Karpas-422 (cell line): Measurements from ENCODE around the gene MBD3. TPM values are rescaled to one million over a fixed set of nuclear protein-coding genes. Genes with fewer than 3 reads are reported as not detected.

Experiments used
- DNase-seq: peaks from one replicate; pipeline ENCODE4 v3.0.0-alpha.2; 2015
- H2AFZ ChIP-seq: fragments of 200-600 bp; sonication (generic); 2 replicates; pipeline ENCODE4 v1.6.1; 2014; ENCODE audit warnings: antibody characterized with exemption, low read length, mixed read lengths
- H3K27ac ChIP-seq: fragments of 200-600 bp; sonication (generic); 2 replicates; pipeline ENCODE4 v1.5.1; 2014; ENCODE audit warnings: mild to moderate bottlenecking, low read length, moderate library complexity
- H3K27me3 ChIP-seq: fragments of 200-600 bp; sonication (generic); 2 replicates; pipeline ENCODE4 v1.6.1; 2014; ENCODE audit warnings: low read length, mixed read lengths
- H3K36me3 ChIP-seq: fragments of 200-600 bp; sonication (generic); 2 replicates; pipeline ENCODE4 v1.6.1; 2014; ENCODE audit warnings: low read length, mixed read lengths; ENCODE audit not compliant: insufficient read depth
- H3K4me1 ChIP-seq: fragments of 200-600 bp; sonication (generic); 2 replicates; pipeline ENCODE4 v1.6.1; 2014; ENCODE audit warnings: mild to moderate bottlenecking, low read length, mixed read lengths
- H3K4me2 ChIP-seq: fragments of 200-600 bp; sonication (generic); 2 replicates; pipeline ENCODE4 v1.6.1; 2014; ENCODE audit warnings: low read length, low read depth, mild to moderate bottlenecking; ENCODE audit not compliant: poor library complexity, severe bottlenecking
- H3K4me3 ChIP-seq: fragments of 200-600 bp; sonication (generic); 2 replicates; pipeline ENCODE4 v1.5.1; 2014; ENCODE audit warnings: mild to moderate bottlenecking, antibody characterized with exemption, low read length, mixed read lengths
- H3K79me2 ChIP-seq: fragments of 200-600 bp; sonication (generic); 2 replicates; pipeline ENCODE4 v1.6.1; 2014; ENCODE audit warnings: mild to moderate bottlenecking, low read length, mixed read lengths
- H3K9ac ChIP-seq: fragments of 200-600 bp; sonication (generic); 2 replicates; pipeline ENCODE4 v1.6.0; 2014; ENCODE audit warnings: low read length
- H3K9me2 ChIP-seq: fragments of 200-600 bp; sonication (generic), shearing (Covaris generic); replicated peaks from 2 replicates; pipeline ENCODE4 v1.6.0; 2014; ENCODE audit warnings: mild to moderate bottlenecking, low read length, moderate library complexity; ENCODE audit not compliant: insufficient read depth
- H3K9me3 ChIP-seq: fragments of 300-700, 200-600 bp; sonication (generic); 2 replicates; pipeline ENCODE4 v1.6.1; 2014; ENCODE audit warnings: low read length, mixed read lengths
- H4K20me1 ChIP-seq: fragments of 200-600 bp; sonication (generic); 2 replicates; pipeline ENCODE4 v1.6.1; 2014; ENCODE audit warnings: mild to moderate bottlenecking, antibody characterized with exemption, low read length, low read depth; ENCODE audit not compliant: insufficient read depth
- total RNA-seq: library from RNA; depleted of rRNA; stranded (reverse); fragments of >200 nt; shearing (Covaris generic); gene quantifications from 2 replicates; pipeline ENCODE4 v1.2.3, GENCODE V29; 2014; ENCODE audit warnings: low replicate concordance

MBD3 gene
- total RNA-seq, 1 experiment from 2014 or later, result 42.2 TPM

GRCh38 chr19:1616396-1616795, 23.7 kb upstream of the MBD3 start:
- H3K27me3 ChIP-seq, result no peaks in the 10 kb centered on the region

GRCh38 chr19:1615156-1615765, 22.6 kb upstream of the MBD3 start:
- peaks cover 19% of the 10 kb centered on the region for H4K20me1 ChIP-seq
- H3K27ac ChIP-seq, result no peak overlapping the region
- no peak overlapping the region for H2AFZ ChIP-seq
- H3K9me2 ChIP-seq, result no peaks in the 10 kb centered on the region
- DNase-seq, result no peak
- peaks cover 8% of the 10 kb centered on the region for H3K79me2 ChIP-seq
- no peaks in the 10 kb centered on the region for H3K27me3 ChIP-seq
- no peak overlapping the region for H3K4me3 ChIP-seq
- no peaks in the 10 kb centered on the region for H3K9me3 ChIP-seq
- H3K4me2 ChIP-seq, result no peak overlapping the region
- H3K36me3 ChIP-seq, result peaks cover 19% of the 10 kb centered on the region
- H3K4me1 ChIP-seq, result peaks cover 39% of the 10 kb centered on the region
- no peak overlapping the region for H3K9ac ChIP-seq

More at GRCh38 chr19:1616396-1616795, 23.7 kb upstream of the MBD3 start:
- Histone ChIP-seq H4K20me1 (peaks cover 22% of the 10 kb centered on the region), H3K79me2 (peaks cover 8% of the 10 kb centered on the region), H3K36me3 (peaks cover 15% of the 10 kb centered on the region), H3K4me2 (peak overlapping the region; percentile 38), H3K27ac (peak overlapping the region; percentile 60; the same call in 1 of the 2 replicates), H3K9me3 (no peaks in the 10 kb centered on the region), H3K4me3 (no peak overlapping the region), H3K9ac (no peak overlapping the region), H3K4me1 (peaks cover 50% of the 10 kb centered on the region), H2AFZ (no peak overlapping the region), H3K9me2 (no peaks in the 10 kb centered on the region)
- DNase-seq, result no peak

DNA sequence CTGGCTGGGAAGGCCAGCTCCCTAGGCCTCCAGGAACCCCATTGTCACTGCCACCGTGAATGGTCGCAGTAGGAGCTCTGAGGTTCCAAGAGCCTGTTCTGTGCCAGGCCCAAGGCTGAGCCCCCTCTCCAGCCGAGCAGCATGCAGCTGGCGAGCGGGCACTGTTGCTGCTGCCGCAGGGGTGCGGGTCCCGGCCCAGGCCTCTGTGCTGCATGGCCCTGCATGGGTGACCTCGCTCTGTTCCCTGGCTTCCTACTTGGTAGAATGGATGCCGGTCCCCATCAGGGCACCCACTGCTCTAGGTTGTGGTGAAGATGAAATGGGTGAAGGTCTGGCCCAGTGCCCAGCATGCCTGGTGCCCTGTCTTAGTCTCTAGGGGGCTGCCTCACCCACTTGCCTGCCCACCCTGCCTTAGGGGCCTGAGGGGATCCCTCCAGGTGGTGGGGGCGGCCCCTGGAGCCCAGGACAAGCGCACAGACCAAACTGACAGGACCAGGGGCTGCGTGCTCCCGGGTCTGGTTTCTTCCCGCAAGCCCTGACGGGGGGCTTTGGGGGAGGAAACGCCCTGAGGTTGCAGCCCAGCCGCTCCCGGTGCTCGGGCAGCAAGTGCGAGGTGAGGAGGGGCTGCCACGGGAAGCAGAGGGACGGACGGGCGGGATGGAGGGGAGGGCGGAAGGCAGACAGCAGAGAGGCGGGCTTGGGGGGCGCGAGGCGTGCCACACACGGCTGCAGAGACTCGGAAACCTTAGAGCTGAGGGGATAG, 21.3 kb upstream of the MBD3 start:
- Histone ChIP-seq H3K27me3 (no peaks in the 10 kb centered on the region), H3K4me1 (peaks cover 26% of the 10 kb centered on the region), H3K9me3 (no peaks in the 10 kb centered on the region), H3K4me3 (no peak overlapping the region), H3K9ac (no peak overlapping the region), H3K27ac (no peak overlapping the region), H3K79me2 (peaks cover 8% of the 10 kb centered on the region), H2AFZ (no peak overlapping the region), H4K20me1 (peaks cover 10% of the 10 kb centered on the region; the same call in 1 of the 2 replicates), H3K4me2 (no peak overlapping the region), H3K36me3 (peaks cover 19% of the 10 kb centered on the region), H3K9me2 (no peaks in the 10 kb centered on the region)
- no peak for DNase-seq

DNA sequence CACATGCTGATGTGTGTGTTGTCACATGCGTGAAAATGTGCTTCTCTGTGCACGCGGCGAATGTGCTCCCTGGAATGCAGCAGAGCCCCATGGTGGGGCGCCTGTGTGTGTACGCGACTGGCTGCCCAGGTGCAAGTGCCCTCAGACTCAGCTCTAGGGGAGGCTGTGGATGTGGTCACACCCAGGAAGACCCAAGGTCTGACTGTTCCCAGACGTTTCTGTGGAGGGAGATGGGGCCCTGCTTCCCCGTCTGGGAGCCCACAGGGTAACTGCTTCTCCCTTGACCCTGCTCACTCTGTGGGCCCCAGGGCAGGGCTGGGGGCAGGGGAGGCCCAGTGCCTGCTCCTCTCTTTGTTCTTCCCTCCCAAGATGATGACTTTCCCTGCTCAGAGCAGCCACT, 20.5 kb upstream of the MBD3 start:
- peaks cover 7% of the 10 kb centered on the region; the same call in 1 of the 2 replicates for H4K20me1 ChIP-seq
- peaks cover 19% of the 10 kb centered on the region for H3K36me3 ChIP-seq
- no peak overlapping the region for H3K4me3 ChIP-seq
- no peak overlapping the region for H3K4me2 ChIP-seq
- H3K9me3 ChIP-seq, result no peaks in the 10 kb centered on the region
- no peaks in the 10 kb centered on the region for H3K27me3 ChIP-seq
- H3K27ac ChIP-seq, result no peak overlapping the region
- H3K9me2 ChIP-seq, result no peaks in the 10 kb centered on the region
- peaks cover 8% of the 10 kb centered on the region for H3K79me2 ChIP-seq
- H3K4me1 ChIP-seq, result peaks cover 18% of the 10 kb centered on the region
- H2AFZ ChIP-seq, result no peak overlapping the region
- no peak for DNase-seq
- no peak overlapping the region for H3K9ac ChIP-seq

DNA sequence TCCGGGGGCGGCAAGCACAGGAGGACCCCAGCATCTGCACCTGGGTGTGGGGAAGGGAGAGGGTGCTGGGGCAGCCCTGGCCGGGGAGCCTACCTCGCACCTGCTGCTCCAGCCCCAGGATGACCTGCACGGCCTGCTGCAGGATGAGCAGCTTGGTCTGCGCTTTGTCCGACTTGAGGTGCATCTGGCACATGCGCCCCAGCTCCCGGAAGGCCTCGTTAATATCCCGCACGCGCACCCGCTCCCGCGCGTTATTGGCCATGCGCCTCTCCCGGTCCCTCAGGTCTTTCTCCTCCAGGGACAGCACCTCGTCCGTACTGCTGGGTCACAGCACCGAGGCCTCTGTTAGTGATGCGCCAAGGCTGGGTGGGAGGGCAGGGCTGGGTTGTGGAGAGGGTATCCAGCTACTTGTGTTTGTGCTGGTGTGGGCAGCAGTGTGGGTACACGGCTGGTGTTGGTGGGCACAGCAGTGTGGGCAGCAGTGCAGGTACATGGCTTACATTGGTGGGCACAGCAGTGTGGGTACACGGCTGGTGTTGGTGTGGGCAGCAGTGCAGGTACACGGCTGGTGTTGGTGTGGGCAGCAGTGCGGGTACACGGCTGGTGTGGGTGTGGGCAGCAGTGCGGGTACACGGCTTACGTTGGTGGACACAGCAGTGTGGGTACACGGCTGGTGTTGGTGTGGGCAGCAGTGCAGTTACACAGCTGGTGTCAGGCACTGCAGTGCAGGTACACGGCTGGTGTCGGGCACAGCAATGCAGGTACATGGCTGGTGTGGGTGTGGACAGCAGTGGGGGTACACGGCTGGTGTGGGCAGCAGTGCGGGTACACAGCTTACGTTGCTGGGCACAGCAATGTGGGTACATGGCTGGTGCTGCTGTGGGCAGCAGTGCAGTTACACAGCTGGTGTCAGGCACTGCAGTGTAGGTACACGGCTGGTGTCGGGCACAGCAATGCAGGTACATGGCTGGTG, 19.7 kb upstream of the MBD3 start:
- DNase-seq, result no peak
- no peak overlapping the region for H3K9ac ChIP-seq
- H3K27me3 ChIP-seq, result no peaks in the 10 kb centered on the region
- no peak overlapping the region for H3K4me3 ChIP-seq
- no peaks in the 10 kb centered on the region for H3K9me3 ChIP-seq
- no peak overlapping the region for H2AFZ ChIP-seq
- H4K20me1 ChIP-seq, result peaks cover under 1% of the 10 kb centered on the region; the same call in 1 of the 2 replicates
- no peaks in the 10 kb centered on the region for H3K9me2 ChIP-seq
- no peak overlapping the region for H3K27ac ChIP-seq
- H3K4me1 ChIP-seq, result peaks cover 10% of the 10 kb centered on the region
- H3K79me2 ChIP-seq, result peaks cover 8% of the 10 kb centered on the region
- H3K4me2 ChIP-seq, result no peak overlapping the region
- H3K36me3 ChIP-seq, result peaks cover 19% of the 10 kb centered on the region

DNA sequence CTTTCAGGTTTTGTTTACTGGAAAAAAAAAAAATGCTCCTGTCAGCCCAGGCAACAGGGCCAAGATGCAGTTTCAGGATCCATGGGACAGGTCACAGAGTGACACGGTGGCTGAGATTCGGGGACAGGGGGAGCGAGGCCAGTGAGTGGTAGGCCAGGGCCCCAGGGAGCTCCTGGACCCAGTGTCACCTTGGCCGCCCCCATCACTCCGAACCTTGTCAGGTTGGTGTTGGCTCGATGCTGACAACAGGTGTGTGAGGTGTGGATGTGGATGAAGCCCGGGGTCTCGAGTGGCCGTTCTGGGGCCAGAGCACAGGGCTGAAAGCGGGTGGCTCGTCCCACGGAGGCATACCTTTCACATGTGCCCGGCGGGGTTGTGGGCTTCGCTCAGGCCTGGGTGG, 18.7 kb upstream of the MBD3 start:
- DNase-seq, result no peak
- Histone ChIP-seq H3K9me3 (no peaks in the 10 kb centered on the region), H3K36me3 (peaks cover 15% of the 10 kb centered on the region), H3K9me2 (no peaks in the 10 kb centered on the region), H3K4me2 (no peak overlapping the region), H3K4me1 (peaks cover 6% of the 10 kb centered on the region), H3K27ac (no peak overlapping the region), H2AFZ (no peak overlapping the region), H3K9ac (no peak overlapping the region), H3K4me3 (no peak overlapping the region), H3K79me2 (peaks cover 4% of the 10 kb centered on the region), H4K20me1 (no peaks in the 10 kb centered on the region; the same call in 1 of the 2 replicates), H3K27me3 (no peaks in the 10 kb centered on the region)

DNA sequence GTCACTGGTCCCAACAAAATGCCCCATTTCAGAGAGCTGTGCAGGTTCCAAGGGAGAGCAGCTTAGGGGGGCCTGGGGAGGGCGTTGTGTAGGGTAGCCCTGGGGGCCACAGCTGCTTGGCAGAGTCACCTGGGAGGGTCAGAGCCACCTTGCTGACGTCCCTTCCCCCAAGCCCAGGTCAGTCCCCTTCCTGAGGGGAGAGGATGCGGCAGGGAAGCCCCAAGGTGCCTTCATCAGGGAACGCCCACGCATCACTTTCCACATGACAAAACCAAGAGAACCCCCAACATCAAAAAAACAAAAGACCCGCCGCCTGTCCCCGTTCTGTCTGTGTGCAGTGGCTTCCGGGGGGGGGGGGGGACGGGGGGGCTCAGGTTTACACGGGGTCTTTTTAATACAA, 17.9 kb upstream of the MBD3 start:
- Histone ChIP-seq H3K79me2 (peaks cover under 1% of the 10 kb centered on the region; the same call in 1 of the 2 replicates), H3K9me3 (no peaks in the 10 kb centered on the region), H3K9me2 (no peaks in the 10 kb centered on the region), H3K4me1 (peaks cover 13% of the 10 kb centered on the region), H3K4me3 (no peak overlapping the region), H2AFZ (no peak overlapping the region), H3K36me3 (peaks cover 11% of the 10 kb centered on the region), H3K27me3 (no peaks in the 10 kb centered on the region), H3K27ac (no peak overlapping the region), H4K20me1 (no peaks in the 10 kb centered on the region; the same call in 1 of the 2 replicates), H3K4me2 (no peak overlapping the region), H3K9ac (no peak overlapping the region)
- DNase-seq, result no peak
